Measurements from ENCODE around the gene CLTCL1. TPM values are rescaled to one million over a fixed set of nuclear protein-coding genes. Genes with fewer than 3 reads are reported as not detected.
A peak's percentile ranks its signal among the peaks of the same experiment; 100 is the strongest.
"Not testable (repeated sequence)": the region's sequence is repeated elsewhere in the genome, so short reads cannot be mapped to it uniquely, and the experiment has no call there.

The CLTCL1 gene
- total RNA-seq, 2 donors from 2014 or later = 0.16 to 1.0 TPM

GRCh38 chr22:19258968-19259288 lies 32.6 kb downstream of the CLTCL1 start:
- H3K36me3 Mint-ChIP-seq (ENCODE audit: low read depth); H3K4me1 Mint-ChIP-seq; H3K9me3 ChIP-seq (ENCODE audit: control insufficient read depth, low read length, poor library complexity, severe bottlenecking); DNase-seq; ATAC-seq; H3K27me3 Mint-ChIP-seq; H3K4me3 Mint-ChIP-seq: not testable (repeated sequence)
- peak overlapping the region; percentile 84 for H3K27ac Mint-ChIP-seq

GRCh38 chr22:19258371-19258770 lies 33.1 kb downstream of the CLTCL1 start:
- no peak for ATAC-seq
- Mint-ChIP-seq H3K4me1 (peaks cover 10% of the 10 kb centered on the region), H3K36me3 (ENCODE audit: low read depth) (peaks cover 4% of the 10 kb centered on the region)

GRCh38 chr22:19256362-19256761 lies 35.2 kb downstream of the CLTCL1 start:
- not testable (repeated sequence) for H3K27ac Mint-ChIP-seq; H3K9me3 ChIP-seq (ENCODE audit: control insufficient read depth, low read length, poor library complexity, severe bottlenecking); ATAC-seq; DNase-seq; H3K4me3 Mint-ChIP-seq; H3K36me3 Mint-ChIP-seq (ENCODE audit: low read depth)
- peaks cover 12% of the 10 kb centered on the region for H3K4me1 Mint-ChIP-seq
- H3K27me3 Mint-ChIP-seq = peaks cover 15% of the 10 kb centered on the region

More at GRCh38 chr22:19258371-19258770, 33.1 kb downstream of the CLTCL1 start:
- H3K27me3 Mint-ChIP-seq = peaks cover 6% of the 10 kb centered on the region
- no peak for DNase-seq
- no peaks in the 10 kb centered on the region for H3K9me3 ChIP-seq (ENCODE audit: control insufficient read depth, low read length, poor library complexity, severe bottlenecking)
- no peak overlapping the region for H3K4me3 Mint-ChIP-seq
- no peak overlapping the region for H3K27ac Mint-ChIP-seq

GRCh38 chr22:19253143-19253542 lies 38.4 kb downstream of the CLTCL1 start:
- Mint-ChIP-seq H3K27me3 (peaks cover 12% of the 10 kb centered on the region), H3K4me3 (no peak overlapping the region), H3K27ac (no peak overlapping the region), H3K36me3 (ENCODE audit: low read depth) (no peaks in the 10 kb centered on the region), H3K4me1 (peaks cover 3% of the 10 kb centered on the region)
- ATAC-seq (no peak), DNase-seq (no peak)
- H3K9me3 ChIP-seq (ENCODE audit: control insufficient read depth, low read length, poor library complexity, severe bottlenecking) = no peaks in the 10 kb centered on the region

- DNase-seq = no peak
- no peak for ATAC-seq
- H3K4me1 Mint-ChIP-seq = no peaks in the 10 kb centered on the region
- H3K36me3 Mint-ChIP-seq (ENCODE audit: low read depth) = no peaks in the 10 kb centered on the region
- H3K27ac Mint-ChIP-seq = no peak overlapping the region
- no peaks in the 10 kb centered on the region for H3K27me3 Mint-ChIP-seq
- H3K4me3 Mint-ChIP-seq = no peak overlapping the region
- H3K9me3 ChIP-seq (ENCODE audit: control insufficient read depth, low read length, poor library complexity, severe bottlenecking) = no peaks in the 10 kb centered on the region
These were observed 46.7 kb downstream of the CLTCL1 start for GRCh38 chr22:19244600-19245352.

GRCh38 chr22:19242699-19243098 lies 48.8 kb downstream of the CLTCL1 start:
- no peak for DNase-seq

GRCh38 chr22:19241593-19241906 lies 50.0 kb downstream of the CLTCL1 start:
- Mint-ChIP-seq H3K27ac (no peak overlapping the region), H3K36me3 (ENCODE audit: low read depth) (no peaks in the 10 kb centered on the region), H3K27me3 (peaks cover 8% of the 10 kb centered on the region), H3K4me3 (no peak overlapping the region), H3K4me1 (no peaks in the 10 kb centered on the region)
- H3K9me3 ChIP-seq (ENCODE audit: control insufficient read depth, low read length, poor library complexity, severe bottlenecking) = no peaks in the 10 kb centered on the region
- DNase-seq = no peak
- no peak for ATAC-seq

More at GRCh38 chr22:19242699-19243098, 48.8 kb downstream of the CLTCL1 start:
- Mint-ChIP-seq H3K4me3 (no peak overlapping the region), H3K27ac (no peak overlapping the region), H3K27me3 (no peaks in the 10 kb centered on the region), H3K4me1 (no peaks in the 10 kb centered on the region), H3K36me3 (ENCODE audit: low read depth) (no peaks in the 10 kb centered on the region)
- ATAC-seq = no peak
- no peaks in the 10 kb centered on the region for H3K9me3 ChIP-seq (ENCODE audit: control insufficient read depth, low read length, poor library complexity, severe bottlenecking)

- H3K36me3 Mint-ChIP-seq (ENCODE audit: low read depth) = no peaks in the 10 kb centered on the region
- DNase-seq = no peak
- peaks cover 12% of the 10 kb centered on the region for H3K27me3 Mint-ChIP-seq
- H3K9me3 ChIP-seq (ENCODE audit: control insufficient read depth, low read length, poor library complexity, severe bottlenecking) = no peaks in the 10 kb centered on the region
- H3K4me3 Mint-ChIP-seq = no peak overlapping the region
- no peak for ATAC-seq
- no peak overlapping the region for H3K27ac Mint-ChIP-seq
- no peaks in the 10 kb centered on the region for H3K4me1 Mint-ChIP-seq
These were observed 50.5 kb downstream of the CLTCL1 start for GRCh38 chr22:19240813-19241592.

GRCh38 chr22:19239464-19239863 lies 52.1 kb downstream of the CLTCL1 start:
- no peaks in the 10 kb centered on the region for H3K9me3 ChIP-seq (ENCODE audit: control insufficient read depth, low read length, poor library complexity, severe bottlenecking)
- ATAC-seq = no peak
- Mint-ChIP-seq H3K36me3 (ENCODE audit: low read depth) (peaks cover 3% of the 10 kb centered on the region), H3K4me1 (no peaks in the 10 kb centered on the region), H3K4me3 (no peak overlapping the region), H3K27me3 (peaks cover 22% of the 10 kb centered on the region), H3K27ac (no peak overlapping the region)
- no peak for DNase-seq

GRCh38 chr22:19238900-19239299 lies 52.6 kb downstream of the CLTCL1 start:
- no peaks in the 10 kb centered on the region for H3K4me1 Mint-ChIP-seq
- no peak overlapping the region for H3K4me3 Mint-ChIP-seq
- H3K27ac Mint-ChIP-seq = no peak overlapping the region
- peaks cover 3% of the 10 kb centered on the region for H3K36me3 Mint-ChIP-seq (ENCODE audit: low read depth)
- no peak for DNase-seq
- H3K9me3 ChIP-seq (ENCODE audit: control insufficient read depth, low read length, poor library complexity, severe bottlenecking) = no peaks in the 10 kb centered on the region
- peaks cover 22% of the 10 kb centered on the region for H3K27me3 Mint-ChIP-seq
- no peak for ATAC-seq

GRCh38 chr22:19235874-19236273 lies 55.6 kb downstream of the CLTCL1 start:
- Mint-ChIP-seq H3K4me3 (no peak overlapping the region), H3K27ac (no peak overlapping the region), H3K27me3 (peaks cover 41% of the 10 kb centered on the region), H3K4me1 (no peaks in the 10 kb centered on the region), H3K36me3 (ENCODE audit: low read depth) (peaks cover 3% of the 10 kb centered on the region)
- ATAC-seq = no peak
- no peak for DNase-seq
- H3K9me3 ChIP-seq (ENCODE audit: control insufficient read depth, low read length, poor library complexity, severe bottlenecking) = no peaks in the 10 kb centered on the region

- Mint-ChIP-seq H3K27ac (no peak overlapping the region), H3K4me1 (no peaks in the 10 kb centered on the region), H3K27me3 (peaks cover 48% of the 10 kb centered on the region), H3K36me3 (ENCODE audit: low read depth) (peaks cover 3% of the 10 kb centered on the region), H3K4me3 (no peak overlapping the region)
- DNase-seq (no peak), ATAC-seq (no peak)
- H3K9me3 ChIP-seq (ENCODE audit: control insufficient read depth, low read length, poor library complexity, severe bottlenecking) = no peaks in the 10 kb centered on the region
These were observed 57.2 kb downstream of the CLTCL1 start for GRCh38 chr22:19234126-19234896.

GRCh38 chr22:19233189-19233661 lies 58.3 kb downstream of the CLTCL1 start:
- peaks cover 49% of the 10 kb centered on the region for H3K27me3 Mint-ChIP-seq
- ATAC-seq = no peak
- peaks cover 3% of the 10 kb centered on the region for H3K36me3 Mint-ChIP-seq (ENCODE audit: low read depth)

More at GRCh38 chr22:19233189-19233661, 58.3 kb downstream of the CLTCL1 start:
- H3K4me3 Mint-ChIP-seq = no peak overlapping the region
- H3K4me1 Mint-ChIP-seq = no peaks in the 10 kb centered on the region
- no peak overlapping the region for H3K27ac Mint-ChIP-seq
- H3K9me3 ChIP-seq (ENCODE audit: control insufficient read depth, low read length, poor library complexity, severe bottlenecking) = no peaks in the 10 kb centered on the region
- DNase-seq = no peak

All from T-helper 17 cell (primary cell).